Measurements from ENCODE around the gene SASH1. TPM values are rescaled to one million over a fixed set of nuclear protein-coding genes. Genes with fewer than 3 reads are reported as not detected.

Gene SASH1
- total RNA-seq, 1 experiment from 2014 or later, result 6.6 TPM

DNA sequence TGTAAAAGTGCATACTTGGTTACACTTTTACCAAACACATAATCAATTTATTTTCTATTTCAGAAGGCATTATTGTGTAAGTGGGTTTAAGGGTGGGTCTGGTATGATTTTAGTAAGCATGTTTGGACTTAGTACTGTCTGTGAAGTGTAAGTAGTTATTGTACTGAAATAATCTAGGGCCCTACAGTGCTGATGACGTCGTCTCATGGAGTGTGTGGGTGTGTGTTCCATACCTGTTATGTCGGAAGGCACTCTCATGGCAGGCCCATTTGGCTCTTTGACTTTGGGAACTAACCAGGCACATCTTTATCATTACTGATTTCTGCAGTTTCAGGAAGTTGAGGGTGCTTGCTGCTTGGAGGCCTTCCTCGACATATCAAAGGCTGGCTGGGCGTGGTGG is 155.1 kb downstream of the SASH1 start:
- POLR2A ChIA-PET, result interaction anchor here (0.7 kb wide), 2 partner anchors 755 to 1390 kb away, joined by 3 to 4 read pairs; no protein-coding TSS in a partner anchor
- no peak for DNase-seq (ENCODE audit: low read depth, low spot score)
- Histone ChIP-seq H3K27me3 (ENCODE audit: control insufficient read depth, insufficient read depth, low read length) (no peaks in the 10 kb centered on the region), H3K4me1 (ENCODE audit: control insufficient read depth, insufficient read depth, low read length) (no peaks in the 10 kb centered on the region), H3K36me3 (ENCODE audit: control insufficient read depth, insufficient read depth, low read length) (no peaks in the 10 kb centered on the region), H3K4me3 (ENCODE audit: low read depth in 2 of 2, low read length in 2 of 2) (no peak overlapping the region), H3K27ac (ENCODE audit: low read length) (no peak overlapping the region), H3K9me3 (ENCODE audit: control insufficient read depth, insufficient read depth, low read depth, low read length) (no peaks in the 10 kb centered on the region)
- no peak for ATAC-seq
- TF ChIP-seq, protein P1, sequence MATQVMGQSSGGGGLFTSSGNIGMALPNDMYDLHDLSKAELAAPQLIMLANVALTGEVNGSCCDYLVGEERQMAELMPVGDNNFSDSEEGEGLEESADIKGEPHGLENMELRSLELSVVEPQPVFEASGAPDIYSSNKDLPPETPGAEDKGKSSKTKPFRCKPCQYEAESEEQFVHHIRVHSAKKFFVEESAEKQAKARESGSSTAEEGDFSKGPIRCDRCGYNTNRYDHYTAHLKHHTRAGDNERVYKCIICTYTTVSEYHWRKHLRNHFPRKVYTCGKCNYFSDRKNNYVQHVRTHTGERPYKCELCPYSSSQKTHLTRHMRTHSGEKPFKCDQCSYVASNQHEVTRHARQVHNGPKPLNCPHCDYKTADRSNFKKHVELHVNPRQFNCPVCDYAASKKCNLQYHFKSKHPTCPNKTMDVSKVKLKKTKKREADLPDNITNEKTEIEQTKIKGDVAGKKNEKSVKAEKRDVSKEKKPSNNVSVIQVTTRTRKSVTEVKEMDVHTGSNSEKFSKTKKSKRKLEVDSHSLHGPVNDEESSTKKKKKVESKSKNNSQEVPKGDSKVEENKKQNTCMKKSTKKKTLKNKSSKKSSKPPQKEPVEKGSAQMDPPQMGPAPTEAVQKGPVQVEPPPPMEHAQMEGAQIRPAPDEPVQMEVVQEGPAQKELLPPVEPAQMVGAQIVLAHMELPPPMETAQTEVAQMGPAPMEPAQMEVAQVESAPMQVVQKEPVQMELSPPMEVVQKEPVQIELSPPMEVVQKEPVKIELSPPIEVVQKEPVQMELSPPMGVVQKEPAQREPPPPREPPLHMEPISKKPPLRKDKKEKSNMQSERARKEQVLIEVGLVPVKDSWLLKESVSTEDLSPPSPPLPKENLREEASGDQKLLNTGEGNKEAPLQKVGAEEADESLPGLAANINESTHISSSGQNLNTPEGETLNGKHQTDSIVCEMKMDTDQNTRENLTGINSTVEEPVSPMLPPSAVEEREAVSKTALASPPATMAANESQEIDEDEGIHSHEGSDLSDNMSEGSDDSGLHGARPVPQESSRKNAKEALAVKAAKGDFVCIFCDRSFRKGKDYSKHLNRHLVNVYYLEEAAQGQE (IDR thresholded peaks at IDR 0.05; ENCODE audit: insufficient read depth in 1 of 2, low read depth in 2 of 2, low read length in 1 of 2), result no peak
- TF ChIP-seq TCF7L2 (IDR thresholded peaks at IDR 0.05; ENCODE audit: low read depth, low read length) (no peak), POLR2AphosphoS5 (IDR thresholded peaks at IDR 0.05; ENCODE audit: low read depth, low read length) (no peak), SIN3A (IDR thresholded peaks at IDR 0.05; ENCODE audit: borderline replicate concordance, insufficient read depth, low read depth, low read length) (no peak)
- TF ChIP-seq, protein P2, sequence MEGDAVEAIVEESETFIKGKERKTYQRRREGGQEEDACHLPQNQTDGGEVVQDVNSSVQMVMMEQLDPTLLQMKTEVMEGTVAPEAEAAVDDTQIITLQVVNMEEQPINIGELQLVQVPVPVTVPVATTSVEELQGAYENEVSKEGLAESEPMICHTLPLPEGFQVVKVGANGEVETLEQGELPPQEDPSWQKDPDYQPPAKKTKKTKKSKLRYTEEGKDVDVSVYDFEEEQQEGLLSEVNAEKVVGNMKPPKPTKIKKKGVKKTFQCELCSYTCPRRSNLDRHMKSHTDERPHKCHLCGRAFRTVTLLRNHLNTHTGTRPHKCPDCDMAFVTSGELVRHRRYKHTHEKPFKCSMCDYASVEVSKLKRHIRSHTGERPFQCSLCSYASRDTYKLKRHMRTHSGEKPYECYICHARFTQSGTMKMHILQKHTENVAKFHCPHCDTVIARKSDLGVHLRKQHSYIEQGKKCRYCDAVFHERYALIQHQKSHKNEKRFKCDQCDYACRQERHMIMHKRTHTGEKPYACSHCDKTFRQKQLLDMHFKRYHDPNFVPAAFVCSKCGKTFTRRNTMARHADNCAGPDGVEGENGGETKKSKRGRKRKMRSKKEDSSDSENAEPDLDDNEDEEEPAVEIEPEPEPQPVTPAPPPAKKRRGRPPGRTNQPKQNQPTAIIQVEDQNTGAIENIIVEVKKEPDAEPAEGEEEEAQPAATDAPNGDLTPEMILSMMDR (IDR thresholded peaks at IDR 0.05), result no peak
- in situ Hi-C loops (cut with HindIII; ENCODE audit: low pct_unique_long_range_greater_than_20kb, low sequenced_read_pairs), result no loop called here
- intact Hi-C loops (cut with micrococcal nuclease; ENCODE audit: unreplicated experiment), result no loop called here
- no TSS peak for BruUV-seq (replicated peaks)
- CTCF ChIA-PET, result no interaction called here

DNA sequence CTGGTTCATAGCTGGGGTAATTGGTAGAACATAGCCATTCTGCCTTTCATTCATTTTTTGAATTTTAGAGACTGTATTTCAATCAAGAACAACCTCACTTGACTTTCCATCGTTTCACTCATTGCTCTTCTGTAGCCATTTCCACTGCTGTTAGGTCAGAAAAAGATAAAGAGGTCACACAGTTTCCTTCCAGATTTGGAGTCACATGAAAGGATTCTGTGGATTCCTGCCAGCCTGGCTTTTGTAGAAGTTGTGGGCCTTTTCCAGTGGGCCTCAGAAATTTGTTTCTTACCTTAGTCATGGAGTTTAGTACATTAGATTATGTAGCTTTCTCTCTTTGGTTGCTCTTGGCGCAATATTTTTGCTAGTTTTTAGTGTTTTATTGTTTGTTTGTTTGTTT is 157.8 kb downstream of the SASH1 start:
- Histone ChIP-seq H3K4me1 (ENCODE audit: control insufficient read depth, insufficient read depth, low read length) (no peaks in the 10 kb centered on the region), H3K4me3 (ENCODE audit: low read depth in 2 of 2, low read length in 2 of 2) (no peak overlapping the region), H3K36me3 (ENCODE audit: control insufficient read depth, insufficient read depth, low read length) (no peaks in the 10 kb centered on the region), H3K27me3 (ENCODE audit: control insufficient read depth, insufficient read depth, low read length) (no peaks in the 10 kb centered on the region), H3K9me3 (ENCODE audit: control insufficient read depth, insufficient read depth, low read depth, low read length) (no peaks in the 10 kb centered on the region), H3K27ac (ENCODE audit: low read length) (no peak overlapping the region)
- DNase-seq (ENCODE audit: low read depth, low spot score) (no peak), ATAC-seq (no peak)
- ChIA-PET POLR2A (no interaction called here), CTCF (no interaction called here)
- no TSS peak for BruUV-seq (replicated peaks)
- in situ Hi-C loops (cut with HindIII; ENCODE audit: low pct_unique_long_range_greater_than_20kb, low sequenced_read_pairs) (no loop called here), intact Hi-C loops (cut with micrococcal nuclease; ENCODE audit: unreplicated experiment) (no loop called here)
- TF ChIP-seq TCF7L2 (IDR thresholded peaks at IDR 0.05; ENCODE audit: low read depth, low read length) (no peak), POLR2AphosphoS5 (IDR thresholded peaks at IDR 0.05; ENCODE audit: low read depth, low read length) (no peak), SIN3A (IDR thresholded peaks at IDR 0.05; ENCODE audit: borderline replicate concordance, insufficient read depth, low read depth, low read length) (no peak)
- TF ChIP-seq, protein P2 (IDR thresholded peaks at IDR 0.05), result no peak
- TF ChIP-seq, protein P1 (IDR thresholded peaks at IDR 0.05; ENCODE audit: insufficient read depth in 1 of 2, low read depth in 2 of 2, low read length in 1 of 2), result no peak
